Ishikawa (cell line): Measurements from ENCODE around the gene CYP2B6.

ENCODE experiments used
- CEBPB ChIP-seq: IDR thresholded peaks from 2 replicates; pipeline ENCODE4 v1.6.1; 2012
- CREB1 ChIP-seq: IDR thresholded peaks from 2 replicates; pipeline ENCODE4 v1.6.1; 2012; ENCODE audit warnings: low read depth
- EGR1 ChIP-seq: IDR thresholded peaks from 2 replicates; pipeline ENCODE4 v1.6.1; 2012
- EP300 ChIP-seq: IDR thresholded peaks from 2 replicates; pipeline ENCODE4 v1.6.1; 2012; ENCODE audit warnings: borderline replicate concordance
- FOXM1 ChIP-seq: IDR thresholded peaks from 2 replicates; pipeline ENCODE4 v1.6.1; 2012; ENCODE audit warnings: low read depth, borderline replicate concordance
- NFIC ChIP-seq: IDR thresholded peaks from 2 replicates; pipeline ENCODE4 v1.6.1; 2012
- RAD21 ChIP-seq: IDR thresholded peaks from 2 replicates; pipeline ENCODE4 v1.6.1; 2012; ENCODE audit warnings: low read depth
- TAF1 ChIP-seq: IDR thresholded peaks from 2 replicates; pipeline ENCODE4 v1.6.1; 2012; ENCODE audit warnings: low read depth, mild to moderate bottlenecking
- TCF12 ChIP-seq: IDR thresholded peaks from 2 replicates; pipeline ENCODE4 v1.6.1; 2012; ENCODE audit warnings: low read depth
- TEAD4 ChIP-seq: IDR thresholded peaks from 2 replicates; pipeline ENCODE4 v1.6.1; 2012
- YY1 ChIP-seq: IDR thresholded peaks from 2 replicates; pipeline ENCODE4 v1.6.1; 2012; ENCODE audit warnings: low read depth
- ZBTB7A ChIP-seq: IDR thresholded peaks from 2 replicates; pipeline ENCODE4 v1.6.1; 2012; ENCODE audit warnings: low read depth
- TF ChIP-seq, protein P1 (sequence below): IDR thresholded peaks from 2 replicates; pipeline ENCODE4 v1.6.1; 2012
- TF ChIP-seq, protein P2 (sequence below): IDR thresholded peaks from 2 replicates; pipeline ENCODE4 v1.6.1; 2012; ENCODE audit warnings: low read depth, mild to moderate bottlenecking
- TF ChIP-seq, protein P3 (sequence below): IDR thresholded peaks from 2 replicates; pipeline ENCODE4 v1.6.1; 2012

Gene CYP2B6

DNA sequence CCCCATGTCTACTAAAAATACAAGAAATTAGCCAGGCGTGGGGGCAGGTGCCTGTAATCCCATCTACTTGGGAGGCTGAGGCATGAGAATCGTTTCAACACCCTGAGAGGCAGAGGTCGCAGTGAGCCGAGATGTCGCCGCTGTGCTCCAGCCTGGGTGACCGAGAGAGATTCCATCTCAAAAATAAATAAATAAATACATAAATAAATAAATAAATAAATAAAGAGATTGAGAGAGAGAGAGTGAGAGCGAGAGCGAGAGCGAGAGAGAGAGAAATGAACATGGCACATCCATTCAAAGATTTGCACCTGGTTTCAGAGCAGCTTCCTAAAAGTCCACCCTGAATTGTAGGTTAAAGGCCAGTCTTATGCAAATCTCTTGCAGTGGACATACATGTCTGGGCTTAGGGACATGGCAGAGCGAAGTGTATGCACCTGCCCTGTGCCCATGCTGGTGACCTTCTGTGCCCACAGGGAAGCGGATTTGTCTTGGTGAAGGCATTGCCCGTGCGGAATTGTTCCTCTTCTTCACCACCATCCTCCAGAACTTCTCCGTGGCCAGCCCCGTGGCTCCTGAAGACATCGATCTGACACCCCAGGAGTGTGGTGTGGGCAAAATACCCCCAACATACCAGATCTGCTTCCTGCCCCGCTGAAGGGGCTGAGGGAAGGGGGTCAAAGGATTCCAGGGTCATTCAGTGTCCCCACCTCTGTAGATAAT is 42.3 kb upstream of the CYP2B6 start:
- no peak for TF ChIP-seq YY1
- TF ChIP-seq ZBTB7A, result no peak
- TF ChIP-seq, protein P1, sequence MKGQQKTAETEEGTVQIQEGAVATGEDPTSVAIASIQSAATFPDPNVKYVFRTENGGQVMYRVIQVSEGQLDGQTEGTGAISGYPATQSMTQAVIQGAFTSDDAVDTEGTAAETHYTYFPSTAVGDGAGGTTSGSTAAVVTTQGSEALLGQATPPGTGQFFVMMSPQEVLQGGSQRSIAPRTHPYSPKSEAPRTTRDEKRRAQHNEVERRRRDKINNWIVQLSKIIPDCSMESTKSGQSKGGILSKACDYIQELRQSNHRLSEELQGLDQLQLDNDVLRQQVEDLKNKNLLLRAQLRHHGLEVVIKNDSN, result no peak
- TF ChIP-seq FOXM1, result no peak
- no peak for TF ChIP-seq NFIC
- no peak for TF ChIP-seq CEBPB
- TF ChIP-seq, protein P2, sequence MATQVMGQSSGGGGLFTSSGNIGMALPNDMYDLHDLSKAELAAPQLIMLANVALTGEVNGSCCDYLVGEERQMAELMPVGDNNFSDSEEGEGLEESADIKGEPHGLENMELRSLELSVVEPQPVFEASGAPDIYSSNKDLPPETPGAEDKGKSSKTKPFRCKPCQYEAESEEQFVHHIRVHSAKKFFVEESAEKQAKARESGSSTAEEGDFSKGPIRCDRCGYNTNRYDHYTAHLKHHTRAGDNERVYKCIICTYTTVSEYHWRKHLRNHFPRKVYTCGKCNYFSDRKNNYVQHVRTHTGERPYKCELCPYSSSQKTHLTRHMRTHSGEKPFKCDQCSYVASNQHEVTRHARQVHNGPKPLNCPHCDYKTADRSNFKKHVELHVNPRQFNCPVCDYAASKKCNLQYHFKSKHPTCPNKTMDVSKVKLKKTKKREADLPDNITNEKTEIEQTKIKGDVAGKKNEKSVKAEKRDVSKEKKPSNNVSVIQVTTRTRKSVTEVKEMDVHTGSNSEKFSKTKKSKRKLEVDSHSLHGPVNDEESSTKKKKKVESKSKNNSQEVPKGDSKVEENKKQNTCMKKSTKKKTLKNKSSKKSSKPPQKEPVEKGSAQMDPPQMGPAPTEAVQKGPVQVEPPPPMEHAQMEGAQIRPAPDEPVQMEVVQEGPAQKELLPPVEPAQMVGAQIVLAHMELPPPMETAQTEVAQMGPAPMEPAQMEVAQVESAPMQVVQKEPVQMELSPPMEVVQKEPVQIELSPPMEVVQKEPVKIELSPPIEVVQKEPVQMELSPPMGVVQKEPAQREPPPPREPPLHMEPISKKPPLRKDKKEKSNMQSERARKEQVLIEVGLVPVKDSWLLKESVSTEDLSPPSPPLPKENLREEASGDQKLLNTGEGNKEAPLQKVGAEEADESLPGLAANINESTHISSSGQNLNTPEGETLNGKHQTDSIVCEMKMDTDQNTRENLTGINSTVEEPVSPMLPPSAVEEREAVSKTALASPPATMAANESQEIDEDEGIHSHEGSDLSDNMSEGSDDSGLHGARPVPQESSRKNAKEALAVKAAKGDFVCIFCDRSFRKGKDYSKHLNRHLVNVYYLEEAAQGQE, result no peak
- TF ChIP-seq EP300, result no peak
- TF ChIP-seq TAF1, result no peak
- no peak for TF ChIP-seq TEAD4
- TF ChIP-seq, protein P3, sequence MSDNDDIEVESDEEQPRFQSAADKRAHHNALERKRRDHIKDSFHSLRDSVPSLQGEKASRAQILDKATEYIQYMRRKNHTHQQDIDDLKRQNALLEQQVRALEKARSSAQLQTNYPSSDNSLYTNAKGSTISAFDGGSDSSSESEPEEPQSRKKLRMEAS, result no peak
- TF ChIP-seq CREB1, result no peak
- no peak for TF ChIP-seq EGR1
- no peak for TF ChIP-seq TCF12
- no peak for TF ChIP-seq RAD21

DNA sequence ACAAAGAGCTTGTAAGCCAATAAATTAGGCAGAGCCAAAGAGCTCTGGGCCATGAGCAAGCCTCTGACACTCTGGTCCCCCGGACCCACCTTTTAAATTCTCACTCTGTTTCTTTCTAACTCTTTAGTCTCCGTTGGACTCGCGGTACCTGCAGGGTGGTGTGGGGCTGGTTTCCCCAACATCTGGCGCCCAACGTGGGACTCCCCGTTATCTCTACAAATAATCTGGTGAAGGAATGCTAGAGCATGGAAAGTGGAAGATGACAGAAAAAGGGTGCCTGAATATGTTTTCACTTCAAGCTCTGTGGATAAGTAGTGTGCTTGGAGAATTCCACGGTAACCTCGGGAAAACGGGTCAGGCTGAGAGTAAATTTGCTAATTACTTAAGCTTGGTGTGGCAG is 36.5 kb upstream of the CYP2B6 start:
- TF ChIP-seq NFIC, result no peak
- TF ChIP-seq, protein P1, result no peak
- no peak for TF ChIP-seq EP300
- TF ChIP-seq CEBPB, result no peak
- TF ChIP-seq CREB1, result no peak
- TF ChIP-seq, protein P2, result no peak
- TF ChIP-seq ZBTB7A, result no peak
- TF ChIP-seq EGR1, result no peak
- TF ChIP-seq TAF1, result no peak
- TF ChIP-seq YY1, result no peak
- TF ChIP-seq FOXM1, result no peak
- TF ChIP-seq TEAD4, result no peak

DNA sequence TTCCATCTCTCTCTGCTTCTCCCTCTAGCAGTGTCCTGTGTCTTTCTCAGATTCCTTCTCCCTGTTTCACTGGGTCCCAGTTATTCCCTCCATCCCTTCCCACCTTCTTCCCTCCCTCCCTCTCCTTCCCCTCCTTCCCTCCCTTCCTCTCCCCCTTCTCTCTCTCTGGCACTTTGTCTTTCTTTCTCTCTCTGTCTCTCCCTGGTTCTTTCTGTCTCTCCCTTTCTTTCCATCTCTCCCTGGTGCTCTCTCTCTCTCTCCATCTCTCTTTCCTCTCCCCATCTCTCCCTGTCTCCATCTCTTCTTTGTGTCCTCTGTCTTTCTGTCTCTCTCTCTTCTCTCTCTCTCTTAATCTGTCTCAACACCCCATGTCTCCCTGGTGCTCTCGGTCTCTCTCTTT is 31.7 kb upstream of the CYP2B6 start:
- TF ChIP-seq, protein P3, result no peak
- no peak for TF ChIP-seq ZBTB7A
- TF ChIP-seq, protein P1, result no peak
- no peak for TF ChIP-seq TAF1
- TF ChIP-seq CEBPB, result no peak
- TF ChIP-seq TCF12, result no peak
- no peak for TF ChIP-seq CREB1
- TF ChIP-seq, protein P2, result no peak
- no peak for TF ChIP-seq NFIC
- TF ChIP-seq YY1, result no peak
- TF ChIP-seq TEAD4, result no peak
- TF ChIP-seq EP300, result no peak
- no peak for TF ChIP-seq FOXM1
